HepG2 (cell line): ENCODE data around the gene FBN2. TPM values are rescaled to one million over a fixed set of nuclear protein-coding genes. Genes with fewer than 3 reads are reported as not detected.

Source experiments
- ATAC-seq: fragments of 200-7000 bp; cut with Tn5 transposase; 3 replicates; pipeline ENCODE4 v1.9.1; 2020; ENCODE audit warnings: mild to moderate bottlenecking, moderate library complexity
- BruUV-seq: library from RNA; stranded (reverse); fragments of 400-500 nt; replicated peaks from 2 replicates; lab custom pipeline; 2021; lab: Mats Ljungman, UMichigan
- CTCF ChIA-PET: fragments of 300-600 bp; formaldehyde crosslinking; extraction: SDS; loops from one replicate; lab custom pipeline; 2021; ENCODE audit warnings: low total read pairs, inconsistent platforms, low intra/inter-chr PET ratio; lab: Yijun Ruan, JAX
- POLR2A ChIA-PET: fragments of 350-600 bp; sonication (Branson Sonifier 250); formaldehyde crosslinking; loops from one replicate; lab custom pipeline; 2020; ENCODE audit warnings: antibody characterized with exemption, inconsistent platforms; lab: Yijun Ruan, JAX
- DNase-seq: peaks from one replicate; pipeline ENCODE4 v3.0.0-alpha.2; 2015; ENCODE audit warnings: low spot score
- FAIRE-seq: peaks from 3 replicates; lab custom pipeline; 2011; peaks lifted over from hg19 to GRCh38; lab: Jason Lieb, UNC
- H2AFZ ChIP-seq: one replicate; pipeline ENCODE4 v1.6.1; 2011; ENCODE audit warnings: low read length, inconsistent platforms
- H3K27ac ChIP-seq: fragments of 300-600 bp; 3 replicates; pipeline ENCODE4 v1.8.0; 2011; ENCODE audit warnings: mixed run types, mild to moderate bottlenecking, mixed read lengths, low read length, inconsistent platforms; ENCODE audit not compliant: insufficient read depth; ENCODE audit errors: extremely low read length
- H3K27me3 ChIP-seq, 2 experiments: fragments of 200-600 bp in 1 of 2; 2 replicates in 1 of 2; 3 replicates in 1 of 2; pipeline versions ENCODE4 v1.6.0 to v1.8.0; 2011; ENCODE audit warnings: low read length in 2 of 2, mild to moderate bottlenecking in 2 of 2, moderate library complexity in 2 of 2, inconsistent platforms in 1 of 2; ENCODE audit not compliant: insufficient read depth in 2 of 2, control insufficient read depth in 1 of 2
- H3K36me3 ChIP-seq, 2 experiments: fragments of 200-600 bp in 1 of 2; replicated peaks in 1 of 2; 2 replicates in 1 of 2; 3 replicates in 1 of 2; pipeline versions ENCODE4 v1.5.1 to v1.8.0; 2011; ENCODE audit warnings: low read length in 2 of 2, inconsistent platforms in 1 of 2; ENCODE audit not compliant: insufficient read depth in 2 of 2, control insufficient read depth in 1 of 2
- H3K4me1 ChIP-seq: 2 replicates; pipeline ENCODE4 v1.5.1; 2012; ENCODE audit warnings: low read length, inconsistent platforms; ENCODE audit not compliant: insufficient read depth
- H3K4me2 ChIP-seq: 2 replicates; pipeline ENCODE4 v1.6.0; 2011; ENCODE audit warnings: low read depth, low read length, inconsistent platforms
- H3K4me3 ChIP-seq, 3 experiments: fragments of 200-600 bp in 1 of 3; sonication (generic), shearing (Covaris generic) in 1 of 3; replicated peaks in 1 of 3; 2 replicates each; pipeline ENCODE4 v1.5.1; 2011 to 2016; ENCODE audit warnings: low read length in 3 of 3, inconsistent platforms in 2 of 3, low read depth in 2 of 3, mild to moderate bottlenecking in 2 of 3, control low read depth in 1 of 3, mixed read lengths in 1 of 3; ENCODE audit not compliant: insufficient read depth in 1 of 3
- H3K79me2 ChIP-seq: one replicate; pipeline ENCODE4 v1.6.1; 2011; ENCODE audit warnings: low read length, inconsistent platforms; ENCODE audit not compliant: insufficient read depth
- H3K9ac ChIP-seq: 2 replicates; pipeline ENCODE4 v1.6.0; 2011; ENCODE audit warnings: mild to moderate bottlenecking, low read depth, low read length, inconsistent platforms; ENCODE audit not compliant: insufficient read depth
- H3K9me3 ChIP-seq: 2 replicates; pipeline ENCODE4 v1.5.1; 2012; ENCODE audit warnings: mild to moderate bottlenecking, low read length
- H4K20me1 ChIP-seq: 2 replicates; pipeline ENCODE4 v1.6.0; 2011; ENCODE audit warnings: inconsistent platforms, mild to moderate bottlenecking, low read length, moderate library complexity; ENCODE audit not compliant: insufficient read depth
- BCLAF1 ChIP-seq: fragments of 450-650 bp; IDR thresholded peaks from 2 replicates; pipeline ENCODE4 v1.6.1; 2017; ENCODE audit warnings: mild to moderate bottlenecking
- FOXM1 ChIP-seq: sonication (generic); formaldehyde crosslinking; IDR thresholded peaks from 2 replicates; pipeline ENCODE4 v1.5.0; 2020; ENCODE audit warnings: missing genetic modification reagents
- NFIC ChIP-seq: IDR thresholded peaks from 2 replicates; pipeline ENCODE4 v1.6.1; 2012; ENCODE audit warnings: mild to moderate bottlenecking, low read length, inconsistent platforms
- POGK ChIP-seq: sonication (generic); formaldehyde crosslinking; conservative IDR thresholded peaks from 2 replicates; pipeline ENCODE4 v1.8.0; 2022; ENCODE audit warnings: mild to moderate bottlenecking, moderate library complexity, missing genetic modification reagents
- ZNF383 ChIP-seq: sonication (generic); formaldehyde crosslinking; IDR thresholded peaks from 2 replicates; pipeline ENCODE4 v1.4.0; 2020; ENCODE audit warnings: missing genetic modification reagents, mild to moderate bottlenecking, borderline replicate concordance
- ZNF546 ChIP-seq: sonication (generic); formaldehyde crosslinking; conservative IDR thresholded peaks from 2 replicates; pipeline ENCODE4 v1.8.1; 2023; ENCODE audit warnings: mild to moderate bottlenecking, missing genetic modification reagents
- ZNF549 ChIP-seq: sonication (generic); formaldehyde crosslinking; IDR thresholded peaks from 2 replicates; pipeline ENCODE4 v1.5.0; 2020; ENCODE audit warnings: missing genetic modification reagents
- WGBS: methylation state at CpG from one replicate; pipeline ENCODE4 v1.1.6; 2017; ENCODE audit warnings: low lambda C conversion rate; 5-methylcytosine and 5-hydroxymethylcytosine counted together
- in situ Hi-C: cut with HindIII; loops from 2 replicates; pipeline ENCODE4 v1.10.0; 2017; ENCODE audit warnings: low pct_unique_long_range_greater_than_20kb; ENCODE audit not compliant: extremely low pct_ligation_motif_present
- intact Hi-C: fragments of 100-400 bp; cut with micrococcal nuclease; formaldehyde crosslinking; loops from one replicate; pipeline ENCODE4 v1.10.0; 2022; ENCODE audit not compliant: unreplicated experiment
- polyA plus RNA-seq, 8 experiments: library from polyadenylated mRNA; depleted of rRNA in 3 of 8; stranded (reverse) in 7 of 8; unstranded in 1 of 8; fragments of >200 nt; fragmentation: Illumina TruSeq in 4 of 8; extraction: Trizol in 4 of 8; gene quantifications; 2 replicates each; pipeline versions ENCODE4 v1.2.1 to v1.2.3, GENCODE V29; 2011 to 2016; ENCODE audit warnings: low read depth in 4 of 8, missing spikeins in 1 of 8, mixed read lengths in 1 of 8; ENCODE audit not compliant: insufficient read depth in 1 of 8
- total RNA-seq, 5 experiments: library from RNA; depleted of rRNA; stranded (reverse); fragments of >200 nt; fragmentation: Illumina TruSeq; extraction: Trizol; gene quantifications; 2 replicates each; pipeline ENCODE4 v1.2.3, GENCODE V29; 2016; ENCODE audit warnings: low read depth in 1 of 5

Gene FBN2
- total and polyA plus RNA-seq, 2 of the 13 experiments (the other 11 are each of a cell fraction or from before 2014, with no cell fraction given): not detected

- no peak for TF ChIP-seq BCLAF1
Observed at GRCh38 chr5:128466980-128467379, 71.1 kb downstream of the FBN2 start (continued).

GRCh38 chr5:128466554-128466953 is 71.5 kb downstream of the FBN2 start:
- DNase-seq (no peak), FAIRE-seq (no peak), ATAC-seq (no peak)
- TF ChIP-seq NFIC: no peak
- no peak for TF ChIP-seq ZNF546 (CRISPR knock-in tag)
- TF ChIP-seq ZNF549 (CRISPR knock-in tag): no peak
- no peak for TF ChIP-seq ZNF383
- no peak for TF ChIP-seq POGK (CRISPR knock-in tag)
- no peak for TF ChIP-seq FOXM1 (CRISPR knock-in tag)
- under 1% methylated on average over 5 of the region's 5 CpGs for WGBS
- in situ Hi-C loops: no loop called here
- ChIA-PET CTCF (no interaction called here), POLR2A (no interaction called here)
- no peaks in the 10 kb centered on the region for H3K36me3 ChIP-seq
- H3K4me1 ChIP-seq: no peaks in the 10 kb centered on the region
- intact Hi-C loops: no loop called here
- H3K79me2 ChIP-seq: no peaks in the 10 kb centered on the region
- no TSS peak for BruUV-seq
- no peaks in the 10 kb centered on the region for H3K27me3 ChIP-seq
- no peak overlapping the region for H2AFZ ChIP-seq
- H4K20me1 ChIP-seq: no peaks in the 10 kb centered on the region
- H3K9ac ChIP-seq: no peak overlapping the region
- H3K27ac ChIP-seq: no peak overlapping the region
- H3K4me2 ChIP-seq: no peak overlapping the region
- H3K9me3 ChIP-seq: no peaks in the 10 kb centered on the region
- no peak overlapping the region for H3K4me3 ChIP-seq
